ENCODE measurements around the gene GABRG3.

Gene GABRG3

GRCh38 chr15:26968806-26969205, 2.2 kb upstream of the GABRG3 start:
- ChIA-PET POLR2A (no interaction called here), CTCF (interaction anchor here (0.5 to 0.7 kb wide), 2 partner anchors 15 to 1460 kb away, joined by 3 read pairs; no protein-coding TSS in a partner anchor)
- no peaks in the 10 kb centered on the region for H3K36me3 ChIP-seq (ENCODE audit: control insufficient read depth in 2 of 2, insufficient read depth in 1 of 2, low read length in 2 of 2)
- no peak overlapping the region for H3K27ac ChIP-seq (ENCODE audit: extremely low read depth, low read depth, low read length)
- no peaks in the 10 kb centered on the region for H3K4me1 ChIP-seq (ENCODE audit: control insufficient read depth, insufficient read depth, low read length)
- no peaks in the 10 kb centered on the region for H3K9me3 ChIP-seq (ENCODE audit: control insufficient read depth, insufficient read depth, low read depth, low read length)
- H3K4me3 ChIP-seq (ENCODE audit: low read depth, low read length) = no peak overlapping the region
- TF ChIP-seq ZNF521 (tag by site-specific recombination; IDR thresholded peaks at IDR 0.05) (no peak), REPIN1 (tag by site-specific recombination; IDR thresholded peaks at IDR 0.05; ENCODE audit: low read depth) (no peak), PRDM6 (tag by site-specific recombination; IDR thresholded peaks at IDR 0.05) (no peak)

GRCh38 chr15:26971271-26972018, 464 bp downstream of the GABRG3 start:
- Histone ChIP-seq H3K27ac (ENCODE audit: extremely low read depth, low read depth, low read length) (no peak overlapping the region), H3K9me3 (ENCODE audit: control insufficient read depth, insufficient read depth, low read depth, low read length) (no peaks in the 10 kb centered on the region), H3K4me1 (ENCODE audit: control insufficient read depth, insufficient read depth, low read length) (no peaks in the 10 kb centered on the region), H3K4me3 (ENCODE audit: low read depth, low read length) (no peak overlapping the region), H3K36me3 (ENCODE audit: control insufficient read depth in 2 of 2, insufficient read depth in 1 of 2, low read length in 2 of 2) (no peaks in the 10 kb centered on the region)
- POLR2A ChIA-PET = no interaction called here
- CTCF ChIA-PET = no interaction called here
- no peak for TF ChIP-seq ZNF629 (tag by site-specific recombination; IDR thresholded peaks at IDR 0.05)
- TF ChIP-seq ZNF426 (tag by site-specific recombination; IDR thresholded peaks at IDR 0.05) = no peak
- no peak for TF ChIP-seq ZSCAN4 (tag by site-specific recombination; IDR thresholded peaks at IDR 0.05)
- TF ChIP-seq ZNF48 (tag by site-specific recombination; IDR thresholded peaks at IDR 0.05) = no peak
- TF ChIP-seq KLF9 (tag by site-specific recombination; IDR thresholded peaks at IDR 0.05; ENCODE audit: low read depth) = no peak
- TF ChIP-seq ZNF362 (tag by site-specific recombination; IDR thresholded peaks at IDR 0.05) = no peak
- TF ChIP-seq ZNF391 (tag by site-specific recombination; IDR thresholded peaks at IDR 0.05; ENCODE audit: borderline replicate concordance, low read depth) = no peak
- no peak for TF ChIP-seq PRDM10 (tag by site-specific recombination; IDR thresholded peaks at IDR 0.05)
- no peak for TF ChIP-seq SP3 (tag by site-specific recombination; IDR thresholded peaks at IDR 0.05)
- no peak for TF ChIP-seq ZNF549 (tag by site-specific recombination; IDR thresholded peaks at IDR 0.05)
- TF ChIP-seq TRIM28 (IDR thresholded peaks at IDR 0.05; ENCODE audit: borderline replicate concordance, low read length) = no peak
- TF ChIP-seq INSM2 (tag by site-specific recombination; IDR thresholded peaks at IDR 0.05) = no peak
- no peak for TF ChIP-seq REPIN1 (tag by site-specific recombination; IDR thresholded peaks at IDR 0.05; ENCODE audit: low read depth)
- no peak for TF ChIP-seq ZNF768 (tag by site-specific recombination; IDR thresholded peaks at IDR 0.05)
- TF ChIP-seq ZNF704 (tag by site-specific recombination; IDR thresholded peaks at IDR 0.05) = no peak
- no peak for TF ChIP-seq ZNF146 (tag by site-specific recombination; IDR thresholded peaks at IDR 0.05)
- no peak for TF ChIP-seq ZNF37A (tag by site-specific recombination; IDR thresholded peaks at IDR 0.05)
- TF ChIP-seq ZFHX2 (tag by site-specific recombination; conservative IDR thresholded peaks at IDR 0.05) = no peak
- no peak for TF ChIP-seq ZNF341 (tag by site-specific recombination; IDR thresholded peaks at IDR 0.05; ENCODE audit: low read depth)
